ENCODE results near the gene MYCN.

GRCh38 chr2:15895615-15896469, 44.5 kb upstream of the MYCN start:
- TF ChIP-seq CTCF (IDR thresholded peaks at IDR 0.05), result no peak
- TF ChIP-seq ZFX (IDR thresholded peaks at IDR 0.05; ENCODE audit: borderline replicate concordance), result no peak
